ENCODE measurements around the gene CPO. TPM values are rescaled to one million over a fixed set of nuclear protein-coding genes. Genes with fewer than 3 reads are reported as not detected.
A peak's percentile ranks its signal among the peaks of the same experiment; 100 is the strongest.

CPO gene
- polyA plus RNA-seq, 3 donors: 1.00 to 1.7 (median 1.6) TPM

- DNase-seq (ENCODE audit: extremely low read depth in 1 of 11, low read depth in 9 of 11, low spot score in 4 of 11): no peak
Measured at GRCh38 chr2:206993396-206993911, 54.1 kb downstream of the CPO start.

GRCh38 chr2:206993964-206994363 lies 54.6 kb downstream of the CPO start:
- no peak for DNase-seq (ENCODE audit: extremely low read depth in 1 of 11, low read depth in 9 of 11, low spot score in 4 of 11)

GRCh38 chr2:206996556-206997065 lies 57.3 kb downstream of the CPO start:
- DNase-seq (ENCODE audit: extremely low read depth in 1 of 11, low read depth in 9 of 11, low spot score in 4 of 11): no peak

- DNase-seq (ENCODE audit: extremely low read depth in 1 of 11, low read depth in 9 of 11, low spot score in 4 of 11): peak in 1 of 11 donors; percentile 11
Measured at GRCh38 chr2:207008105-207008990, 69.0 kb downstream of the CPO start.

GRCh38 chr2:207012461-207012860 lies 73.1 kb downstream of the CPO start:
- no peak for DNase-seq (ENCODE audit: extremely low read depth in 1 of 11, low read depth in 9 of 11, low spot score in 4 of 11)

- DNase-seq (ENCODE audit: extremely low read depth in 1 of 11, low read depth in 9 of 11, low spot score in 4 of 11): no peak
Measured at GRCh38 chr2:207014424-207014823, 75.1 kb downstream of the CPO start.

- no peak for DNase-seq (ENCODE audit: extremely low read depth in 1 of 11, low read depth in 9 of 11, low spot score in 4 of 11)
Measured at GRCh38 chr2:207015901-207016300, 76.6 kb downstream of the CPO start.

Other genes with a start within 250 kb of the CPO start
- under 1 TPM in 1 of 3 donors, not detected in 2; 0.31 TPM for gene DYTN, start 221.1 kb upstream of the CPO start, polyA plus RNA-seq (ENCODE audit: insufficient read length in 3 of 3)
- gene MDH1B, start 174.2 kb upstream of the CPO start, polyA plus RNA-seq (ENCODE audit: insufficient read length in 3 of 3): 10 to 100 TPM; 10.5 to 16.2 (median 14.5) TPM
- 10 to 100 TPM; 36.1 to 43.2 (median 40.4) TPM for gene FASTKD2, start 173.9 kb upstream of the CPO start, polyA plus RNA-seq (ENCODE audit: insufficient read length in 3 of 3)
- gene KLF7, start 226.4 kb downstream of the CPO start, polyA plus RNA-seq (ENCODE audit: insufficient read length in 3 of 3): 10 to 100 TPM; 23.2 to 26.0 (median 24.5) TPM